AG10803 (cell line): ENCODE results near the gene BCAS4.

Experiments used
- DNase-seq: peaks from one replicate; pipeline ENCODE4 v3.0.0; 2010; ENCODE audit warnings: low read depth
- H3K4me3 ChIP-seq: 2 replicates; pipeline ENCODE4 v1.5.1; 2011; ENCODE audit warnings: mild to moderate bottlenecking, low read length, control low read depth
- TF ChIP-seq, protein P1 (sequence below): conservative IDR thresholded peaks from 2 replicates; pipeline ENCODE4 v1.5.1; 2011; ENCODE audit warnings: mild to moderate bottlenecking, low read length, control low read depth, inconsistent platforms

Gene BCAS4

DNA sequence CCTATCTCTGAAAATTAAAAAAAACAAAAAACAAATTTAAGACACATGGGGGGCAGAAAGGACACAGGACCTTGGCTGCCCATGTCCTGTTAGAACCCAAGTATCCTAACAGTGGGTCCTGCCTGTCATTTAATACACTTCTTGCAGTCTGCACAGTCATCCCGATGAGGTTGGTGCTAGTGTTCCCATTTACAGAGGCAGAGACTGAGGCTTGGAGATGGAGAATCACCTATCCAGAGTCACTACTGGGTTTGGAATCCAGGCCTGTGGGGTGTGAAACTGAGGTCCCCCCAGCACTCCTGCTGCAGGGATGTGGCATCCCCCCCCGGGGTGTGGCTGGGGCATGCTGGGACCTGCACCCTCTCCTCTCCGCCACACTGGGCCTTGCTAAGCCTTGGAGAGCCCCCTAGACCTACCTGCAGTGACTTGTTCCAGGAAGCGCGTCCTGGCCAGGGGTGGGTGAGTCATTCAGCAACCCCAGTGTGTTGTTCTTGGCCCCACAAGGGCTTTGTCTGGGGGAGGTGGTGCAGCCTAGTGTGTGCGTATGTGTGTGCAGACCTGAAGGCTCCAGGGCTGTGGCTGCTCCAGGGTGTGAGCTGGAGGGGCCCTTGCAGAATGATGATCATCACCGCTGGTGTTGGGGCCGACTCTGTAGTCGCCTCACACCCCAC, 49.7 kb downstream of the BCAS4 start:
- H3K4me3 ChIP-seq: no peak overlapping the region
- peak; percentile 28 for DNase-seq
- TF ChIP-seq, protein P1, sequence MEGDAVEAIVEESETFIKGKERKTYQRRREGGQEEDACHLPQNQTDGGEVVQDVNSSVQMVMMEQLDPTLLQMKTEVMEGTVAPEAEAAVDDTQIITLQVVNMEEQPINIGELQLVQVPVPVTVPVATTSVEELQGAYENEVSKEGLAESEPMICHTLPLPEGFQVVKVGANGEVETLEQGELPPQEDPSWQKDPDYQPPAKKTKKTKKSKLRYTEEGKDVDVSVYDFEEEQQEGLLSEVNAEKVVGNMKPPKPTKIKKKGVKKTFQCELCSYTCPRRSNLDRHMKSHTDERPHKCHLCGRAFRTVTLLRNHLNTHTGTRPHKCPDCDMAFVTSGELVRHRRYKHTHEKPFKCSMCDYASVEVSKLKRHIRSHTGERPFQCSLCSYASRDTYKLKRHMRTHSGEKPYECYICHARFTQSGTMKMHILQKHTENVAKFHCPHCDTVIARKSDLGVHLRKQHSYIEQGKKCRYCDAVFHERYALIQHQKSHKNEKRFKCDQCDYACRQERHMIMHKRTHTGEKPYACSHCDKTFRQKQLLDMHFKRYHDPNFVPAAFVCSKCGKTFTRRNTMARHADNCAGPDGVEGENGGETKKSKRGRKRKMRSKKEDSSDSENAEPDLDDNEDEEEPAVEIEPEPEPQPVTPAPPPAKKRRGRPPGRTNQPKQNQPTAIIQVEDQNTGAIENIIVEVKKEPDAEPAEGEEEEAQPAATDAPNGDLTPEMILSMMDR: no peak

DNA sequence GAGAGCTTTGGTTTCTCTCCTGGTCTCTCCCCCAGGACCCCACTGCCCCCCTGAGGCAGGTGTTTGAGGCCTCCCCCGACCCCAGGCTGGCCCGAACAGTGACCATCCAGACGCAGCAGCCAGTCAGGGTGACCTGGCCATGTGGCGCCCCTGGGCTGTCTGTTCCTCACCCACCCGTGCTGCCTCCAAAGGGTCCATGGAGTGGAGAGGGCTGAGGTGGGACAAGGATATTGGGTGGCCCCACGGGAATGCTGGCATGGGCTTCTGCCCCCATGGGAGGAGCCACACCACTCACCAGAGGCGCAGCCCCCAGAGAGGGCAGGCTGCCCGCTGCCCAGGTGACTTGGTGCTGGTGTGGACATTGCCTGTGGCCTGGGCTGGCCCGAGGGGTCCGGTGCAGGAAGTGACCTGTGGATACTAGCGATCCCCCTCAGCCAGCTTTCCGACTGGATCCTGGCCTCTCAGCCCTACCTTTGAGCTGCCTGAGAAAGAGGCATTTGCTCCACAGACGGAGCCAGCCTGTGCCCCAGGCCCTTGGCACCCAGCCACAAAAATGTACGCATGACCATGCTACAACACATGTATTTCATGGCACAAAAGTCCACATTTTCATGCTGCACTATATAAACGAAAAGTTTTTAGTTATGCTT, 50.8 kb downstream of the BCAS4 start:
- no peak for DNase-seq
- TF ChIP-seq, protein P1: no peak
- no peak overlapping the region for H3K4me3 ChIP-seq

GRCh38 chr20:50848341-50848808, 53.5 kb downstream of the BCAS4 start:
- DNase-seq: peak; percentile 28
- no peak overlapping the region for H3K4me3 ChIP-seq
- TF ChIP-seq, protein P1: no peak

- no peak for DNase-seq
- no peak overlapping the region for H3K4me3 ChIP-seq
- TF ChIP-seq, protein P1: no peak
These were observed 54.2 kb downstream of the BCAS4 start for GRCh38 chr20:50848846-50849673.

GRCh38 chr20:50850721-50851286, 55.9 kb downstream of the BCAS4 start:
- DNase-seq: no peak
- H3K4me3 ChIP-seq: no peak overlapping the region
- TF ChIP-seq, protein P1: no peak

DNA sequence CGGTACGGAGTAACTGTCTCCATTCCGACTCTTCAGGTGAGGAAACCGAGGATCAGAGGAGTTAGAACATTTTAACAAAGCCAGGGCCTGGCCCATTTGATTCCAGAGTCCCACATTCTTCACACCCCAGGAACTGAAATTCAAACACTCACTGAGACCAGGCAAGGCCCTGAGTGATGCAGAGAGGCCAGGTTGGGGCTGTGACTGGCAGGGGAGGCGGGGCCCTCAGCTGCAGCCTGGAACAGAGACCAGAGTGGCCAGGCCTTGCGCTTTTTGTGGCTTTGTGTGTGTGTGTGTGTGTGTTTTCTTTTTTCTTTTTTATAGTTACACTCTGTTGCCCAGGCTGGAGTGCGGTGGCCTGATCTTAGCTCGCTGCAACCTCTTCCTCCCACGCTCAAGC, 57.2 kb downstream of the BCAS4 start:
- H3K4me3 ChIP-seq: no peak overlapping the region
- DNase-seq: no peak
- TF ChIP-seq, protein P1: no peak
